HCT116 (cell line): ENCODE measurements around the gene MRLN.
"Not testable (repeated sequence)": the region's sequence is repeated elsewhere in the genome, so short reads cannot be mapped to it uniquely, and the experiment has no call there.

Experiments used
- ELF1 ChIP-seq: IDR thresholded peaks from 2 replicates; pipeline ENCODE4 v1.6.1; 2012; ENCODE audit warnings: low read depth, borderline replicate concordance
- EZH2phosphoT487 ChIP-seq: fragments of 200-600 bp; IDR thresholded peaks from 2 replicates; pipeline ENCODE4 v1.6.1; 2018; ENCODE audit warnings: antibody characterized with exemption, borderline replicate concordance
- POLR2A ChIP-seq: IDR thresholded peaks from 2 replicates; pipeline ENCODE4 v1.7.0; 2011; ENCODE audit warnings: borderline replicate concordance; ENCODE audit not compliant: insufficient read depth, insufficient read length; ENCODE audit errors: extremely low read depth
- SRF ChIP-seq: IDR thresholded peaks from 2 replicates; pipeline ENCODE4 v1.6.1; 2012; ENCODE audit warnings: low read depth
- YY1 ChIP-seq: IDR thresholded peaks from 2 replicates; pipeline ENCODE4 v1.6.1; 2011; ENCODE audit warnings: low read length, low read depth, moderate library complexity, mild to moderate bottlenecking; ENCODE audit not compliant: insufficient replicate concordance; ENCODE audit errors: extremely low read depth
- ZNF274 ChIP-seq: fragments of 200-500 bp; sonication (Bioruptor generic); IDR thresholded peaks from 2 replicates; pipeline ENCODE4 v1.6.1; 2014; ENCODE audit warnings: mild to moderate bottlenecking, low read depth, low read length, inconsistent platforms
- TF ChIP-seq, protein P1 (sequence below): IDR thresholded peaks from 2 replicates; pipeline ENCODE4 v1.6.1; 2012
- TF ChIP-seq, protein P2 (sequence below), 3 experiments: fragments of 200-600 bp in 1 of 3; sonication (generic) in 1 of 3; IDR thresholded peaks in 2 of 3; conservative IDR thresholded peaks in 1 of 3; 2 replicates each; pipeline ENCODE4 v1.5.1; 2012 to 2017; ENCODE audit warnings: low read depth in 2 of 3, low read length in 2 of 3, antibody characterized with exemption in 1 of 3, borderline replicate concordance in 1 of 3, control low read depth in 1 of 3, mild to moderate bottlenecking in 1 of 3, mixed read lengths in 1 of 3, mixed run types in 1 of 3, moderate library complexity in 1 of 3; ENCODE audit not compliant: insufficient read depth in 1 of 3
- TF ChIP-seq, protein P3 (sequence below): IDR thresholded peaks from 2 replicates; pipeline ENCODE4 v1.6.1; 2012

DNA sequence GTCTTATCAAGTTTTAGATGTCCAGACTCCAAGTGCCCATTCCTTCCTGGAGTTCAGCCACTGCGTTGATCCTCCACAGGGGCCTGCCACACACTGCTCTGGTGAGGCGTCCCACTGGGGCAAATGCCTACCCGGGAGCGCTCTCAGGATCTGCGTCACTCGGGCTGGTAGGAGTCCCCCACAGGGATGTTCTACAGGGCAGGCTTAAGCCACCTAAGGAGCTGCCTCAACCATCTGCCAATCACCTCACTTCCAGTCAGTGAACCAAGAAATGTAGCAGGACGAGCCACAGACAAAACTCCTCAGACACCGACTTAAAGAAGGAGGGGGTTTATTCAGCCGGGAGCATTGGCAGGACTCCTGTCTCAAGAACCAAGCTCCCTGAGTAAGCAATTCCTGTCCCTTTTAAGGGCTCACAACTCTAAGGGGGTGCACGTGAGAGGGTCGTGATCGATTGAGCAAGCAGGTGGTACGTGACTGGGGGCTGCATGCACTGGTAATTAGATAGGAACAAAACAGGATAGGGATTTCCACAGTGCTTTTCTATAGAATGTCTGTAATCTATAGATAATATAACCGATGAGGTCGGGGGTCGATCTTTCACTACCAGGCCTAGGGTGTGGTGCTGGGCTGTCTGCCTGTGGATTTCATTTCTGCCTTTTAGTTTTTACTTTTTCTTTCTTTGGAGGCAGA, 19.8 kb downstream of the MRLN start:
- TF ChIP-seq, protein P1, sequence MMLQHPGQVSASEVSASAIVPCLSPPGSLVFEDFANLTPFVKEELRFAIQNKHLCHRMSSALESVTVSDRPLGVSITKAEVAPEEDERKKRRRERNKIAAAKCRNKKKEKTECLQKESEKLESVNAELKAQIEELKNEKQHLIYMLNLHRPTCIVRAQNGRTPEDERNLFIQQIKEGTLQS: not testable (repeated sequence)
- TF ChIP-seq ZNF274, POLR2A, YY1, ELF1, SRF, EZH2phosphoT487: not testable (repeated sequence)
- TF ChIP-seq, protein P2, sequence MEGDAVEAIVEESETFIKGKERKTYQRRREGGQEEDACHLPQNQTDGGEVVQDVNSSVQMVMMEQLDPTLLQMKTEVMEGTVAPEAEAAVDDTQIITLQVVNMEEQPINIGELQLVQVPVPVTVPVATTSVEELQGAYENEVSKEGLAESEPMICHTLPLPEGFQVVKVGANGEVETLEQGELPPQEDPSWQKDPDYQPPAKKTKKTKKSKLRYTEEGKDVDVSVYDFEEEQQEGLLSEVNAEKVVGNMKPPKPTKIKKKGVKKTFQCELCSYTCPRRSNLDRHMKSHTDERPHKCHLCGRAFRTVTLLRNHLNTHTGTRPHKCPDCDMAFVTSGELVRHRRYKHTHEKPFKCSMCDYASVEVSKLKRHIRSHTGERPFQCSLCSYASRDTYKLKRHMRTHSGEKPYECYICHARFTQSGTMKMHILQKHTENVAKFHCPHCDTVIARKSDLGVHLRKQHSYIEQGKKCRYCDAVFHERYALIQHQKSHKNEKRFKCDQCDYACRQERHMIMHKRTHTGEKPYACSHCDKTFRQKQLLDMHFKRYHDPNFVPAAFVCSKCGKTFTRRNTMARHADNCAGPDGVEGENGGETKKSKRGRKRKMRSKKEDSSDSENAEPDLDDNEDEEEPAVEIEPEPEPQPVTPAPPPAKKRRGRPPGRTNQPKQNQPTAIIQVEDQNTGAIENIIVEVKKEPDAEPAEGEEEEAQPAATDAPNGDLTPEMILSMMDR (IDR thresholded peaks at IDR 0.05 in 2 of 3, conservative IDR thresholded peaks at IDR 0.05 in 1 of 3; ENCODE audit: borderline replicate concordance in 1 of 3, insufficient read depth in 1 of 3, low read depth in 2 of 3, low read length in 2 of 3): not testable (repeated sequence)
- TF ChIP-seq, protein P3, sequence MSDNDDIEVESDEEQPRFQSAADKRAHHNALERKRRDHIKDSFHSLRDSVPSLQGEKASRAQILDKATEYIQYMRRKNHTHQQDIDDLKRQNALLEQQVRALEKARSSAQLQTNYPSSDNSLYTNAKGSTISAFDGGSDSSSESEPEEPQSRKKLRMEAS: not testable (repeated sequence)
